HG03575 (cell line): ENCODE data around the gene JMJD7.

Source experiments
- ATAC-seq: cut with Tn5 transposase; IDR thresholded peaks from one replicate; pipeline ENCODE4 v1.9.1; 2021; ENCODE audit not compliant: unreplicated experiment, insufficient number of reproducible peaks, low FRiP score; ENCODE audit errors: extremely low read depth

JMJD7 gene

GRCh38 chr15:41874736-41875135 is 46.8 kb downstream of the JMJD7 start:
- ATAC-seq, result no peak

GRCh38 chr15:41876007-41876406 is 48.1 kb downstream of the JMJD7 start:
- ATAC-seq, result no peak

- ATAC-seq, result no peak
These were observed 48.8 kb downstream of the JMJD7 start for GRCh38 chr15:41876689-41877088.

GRCh38 chr15:41877631-41878354 is 49.9 kb downstream of the JMJD7 start:
- no peak for ATAC-seq

DNA sequence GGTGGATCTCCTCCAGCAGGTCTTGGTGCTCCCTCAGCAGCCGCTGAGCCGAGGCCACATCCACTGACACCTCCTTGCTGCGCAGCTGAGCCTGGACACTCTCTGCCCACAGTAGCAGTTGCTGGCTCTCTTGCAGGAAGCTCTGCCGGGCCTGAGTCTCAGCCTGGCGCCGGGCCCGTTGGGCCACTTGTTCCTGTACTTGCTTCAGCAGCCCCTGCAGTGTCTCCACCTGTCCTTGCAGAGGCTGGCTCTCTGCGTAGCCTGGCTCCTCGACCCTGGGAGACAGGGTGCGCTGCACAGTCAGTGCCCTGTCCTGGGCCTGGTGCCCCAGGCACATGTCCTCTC is 50.4 kb downstream of the JMJD7 start:
- no peak for ATAC-seq

- ATAC-seq, result no peak
These were observed 51.5 kb downstream of the JMJD7 start for GRCh38 chr15:41879321-41879845.

GRCh38 chr15:41880156-41880877 is 52.4 kb downstream of the JMJD7 start:
- ATAC-seq, result no peak

DNA sequence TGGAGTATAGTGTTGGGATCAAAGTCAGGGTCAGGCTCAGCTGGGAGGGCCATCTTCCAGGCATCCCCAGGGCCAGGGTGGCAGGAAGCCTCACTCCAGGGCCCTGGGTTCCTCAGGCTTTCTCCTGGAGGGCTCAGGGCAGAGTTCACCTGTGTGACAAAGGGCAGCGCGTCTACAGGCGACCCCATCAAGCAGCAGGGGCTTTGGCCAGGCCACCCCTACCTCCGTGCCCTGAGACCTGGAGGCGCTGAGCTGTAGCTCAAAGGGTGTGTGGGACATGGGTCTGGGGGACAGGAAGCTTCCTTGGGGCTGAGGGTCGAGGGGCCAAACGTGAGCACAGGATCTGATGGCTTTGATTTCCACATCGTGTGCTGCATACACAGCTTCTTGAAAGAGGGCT is 53.2 kb downstream of the JMJD7 start:
- no peak for ATAC-seq

- no peak for ATAC-seq
These were observed 53.6 kb downstream of the JMJD7 start for GRCh38 chr15:41881550-41881919.

DNA sequence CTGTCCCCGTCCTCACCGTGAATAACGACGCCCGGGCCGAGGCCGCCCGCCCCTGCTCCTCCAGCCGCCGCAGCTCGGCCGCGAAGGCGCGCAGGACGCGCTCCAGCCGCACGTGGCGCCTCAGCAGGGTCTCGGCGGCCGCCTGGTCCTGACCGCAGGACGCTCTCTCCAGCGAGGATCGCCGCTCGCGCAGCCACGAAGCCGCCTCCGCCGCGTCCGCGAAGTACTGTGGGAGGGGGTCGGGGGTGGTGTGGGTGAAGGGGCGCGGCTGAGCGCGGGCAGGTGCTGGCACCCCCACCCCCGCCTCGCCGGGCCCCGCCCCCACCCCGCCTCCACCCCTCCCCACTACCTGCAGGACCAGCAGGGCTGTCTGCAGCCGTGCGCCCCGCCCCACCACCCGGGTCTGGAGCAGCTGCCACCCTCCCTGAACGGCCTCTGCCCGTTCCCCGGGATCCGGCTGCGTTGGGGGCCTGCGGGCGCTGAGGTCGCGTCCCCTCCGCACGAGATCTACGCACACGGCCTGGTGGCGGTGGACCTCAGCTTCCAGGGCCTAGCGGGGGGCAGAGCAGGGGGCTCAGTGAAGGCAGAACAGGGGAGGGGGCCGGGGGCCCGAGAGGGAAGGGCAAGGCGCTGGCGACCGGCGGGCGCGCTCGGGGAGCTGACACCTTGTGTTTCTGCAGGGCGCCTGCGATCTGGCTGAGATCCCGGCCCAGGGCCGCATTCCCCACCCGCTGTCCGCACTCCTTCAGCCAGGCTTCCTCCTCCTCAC is 54.2 kb downstream of the JMJD7 start:
- ATAC-seq, result no peak

DNA sequence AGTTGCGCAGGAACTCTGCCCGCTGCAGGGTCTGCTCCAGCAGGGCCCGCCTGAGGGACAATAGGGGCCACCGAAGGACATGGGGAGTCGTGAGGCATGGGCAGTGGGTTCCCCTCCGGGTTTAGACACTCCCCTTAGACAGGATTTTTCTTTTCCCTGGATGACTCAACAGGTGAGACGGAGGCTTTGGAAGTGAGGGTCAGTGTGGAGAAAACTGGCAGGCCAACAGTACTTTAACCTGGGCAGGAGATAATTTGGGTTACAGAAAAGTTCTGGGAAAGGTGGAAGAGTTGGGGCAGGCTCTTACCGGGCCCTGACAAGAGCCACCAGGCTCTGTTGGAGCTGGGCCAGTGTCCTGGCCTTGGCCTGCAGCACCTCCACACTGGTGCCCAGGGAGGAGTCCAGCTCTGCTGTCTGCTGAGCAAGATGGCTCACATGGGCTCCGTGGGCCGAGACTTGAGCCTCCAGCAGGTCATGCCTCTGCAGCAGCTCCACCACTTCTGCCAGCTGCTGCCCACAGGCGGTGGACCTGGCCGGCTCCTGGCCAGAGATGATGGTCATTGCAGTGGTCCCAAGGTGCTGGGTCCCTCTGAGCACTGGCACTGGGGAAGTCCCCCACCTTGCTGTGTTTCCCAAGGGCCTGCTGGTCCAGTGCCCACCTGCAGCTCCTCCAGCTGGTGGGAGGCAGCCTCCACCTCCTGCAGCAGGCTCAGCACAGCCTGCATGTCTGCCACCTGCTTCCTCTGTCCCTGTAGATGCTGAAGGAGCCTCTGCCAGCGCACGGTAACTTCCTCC is 55.0 kb downstream of the JMJD7 start:
- no peak for ATAC-seq

DNA sequence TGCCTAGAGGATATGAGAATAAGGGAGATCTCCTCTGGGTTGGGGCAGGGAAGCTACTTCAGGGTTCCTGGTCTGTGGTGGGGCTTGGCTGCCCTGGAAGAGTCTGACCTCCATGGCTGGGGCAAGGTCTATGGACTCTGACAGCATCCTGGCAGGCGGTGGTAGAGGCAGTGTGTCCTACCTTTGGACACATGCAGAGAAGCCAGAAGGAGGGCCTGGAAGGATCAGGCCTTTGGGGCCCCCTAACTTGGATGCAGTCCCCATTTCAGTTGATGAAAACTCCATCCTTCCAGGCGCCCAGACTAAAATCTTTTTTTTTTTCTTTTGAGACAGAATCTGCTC is 55.6 kb downstream of the JMJD7 start:
- ATAC-seq, result no peak

- ATAC-seq, result no peak
These were observed 56.6 kb downstream of the JMJD7 start for GRCh38 chr15:41884458-41884857.

GRCh38 chr15:41885321-41885720 is 57.4 kb downstream of the JMJD7 start:
- ATAC-seq, result no peak

DNA sequence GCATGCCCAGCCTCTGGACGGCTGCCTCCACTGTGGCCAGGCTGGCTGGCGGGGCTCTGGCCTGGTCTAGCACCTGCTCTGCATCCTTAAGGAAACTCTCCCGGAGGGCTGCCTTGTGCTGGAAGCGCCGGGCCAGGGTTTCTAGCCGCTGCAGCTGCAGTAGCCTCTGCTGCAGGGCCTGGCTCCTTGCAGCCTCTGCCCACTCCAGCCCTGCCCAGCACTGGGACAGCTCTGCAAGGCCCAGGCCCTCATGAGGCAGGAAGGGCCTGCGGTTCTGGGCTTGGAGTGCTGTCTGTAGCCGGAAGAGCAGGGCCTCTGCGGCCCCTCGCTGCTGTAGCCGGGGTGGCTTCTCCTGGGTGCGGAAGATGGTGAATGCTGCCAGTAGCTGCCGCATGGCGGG is 57.9 kb downstream of the JMJD7 start:
- no peak for ATAC-seq

DNA sequence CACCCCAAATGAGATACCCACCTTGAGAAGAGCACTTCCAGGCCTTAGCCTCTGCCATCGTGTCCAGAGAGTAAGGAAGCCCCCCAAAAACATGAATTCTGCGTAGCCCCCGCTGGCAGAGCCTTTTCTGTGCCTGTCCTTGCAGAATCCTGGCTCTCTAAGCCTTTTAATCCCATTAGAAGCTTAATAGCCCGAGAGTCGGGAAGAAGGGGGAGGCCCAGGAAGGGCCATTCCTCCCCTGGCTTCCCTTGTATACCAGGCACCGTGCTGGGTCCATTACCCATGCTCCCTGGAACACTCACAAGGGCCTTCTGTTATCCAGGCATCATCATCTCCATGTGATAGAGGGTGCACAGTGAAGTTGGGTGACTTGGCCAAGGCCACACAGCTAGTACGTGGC is 58.8 kb downstream of the JMJD7 start:
- ATAC-seq, result no peak

DNA sequence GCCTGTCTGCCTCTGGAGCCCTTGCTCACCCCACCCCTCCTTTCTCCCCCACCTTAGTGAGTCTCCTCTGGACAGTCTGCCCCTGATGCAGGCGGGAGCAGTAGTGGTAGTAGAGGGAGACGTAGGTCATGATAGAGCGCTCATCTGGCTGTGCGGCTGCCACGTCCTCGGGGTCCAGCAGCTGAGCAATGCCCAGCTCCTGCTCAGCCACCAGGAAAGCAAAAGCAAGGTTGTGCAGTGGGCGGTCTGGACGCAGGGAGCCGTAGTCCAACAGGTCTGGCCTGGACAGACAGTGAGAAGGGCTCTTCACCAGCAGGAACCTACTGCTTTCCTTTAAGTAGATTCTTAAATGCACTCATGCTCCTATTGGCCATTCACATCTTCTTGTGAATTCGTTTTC is 59.3 kb downstream of the JMJD7 start:
- no peak for ATAC-seq
